Esophagus muscularis mucosa (tissue), 4 donors: ENCODE measurements around the gene LPCAT2.

Experiments used
- EP300 ChIP-seq: sonication (generic); formaldehyde crosslinking; IDR thresholded peaks from one replicate; pipeline ENCODE4 v1.6.1; 2017; ENCODE audit warnings: antibody characterized with exemption
- POLR2A ChIP-seq: fragments of 450-650 bp; IDR thresholded peaks from one replicate; pipeline ENCODE4 v1.6.1; 2017; ENCODE audit warnings: antibody characterized with exemption, moderate library complexity, mild to moderate bottlenecking, low read depth
- POLR2AphosphoS5 ChIP-seq, 2 donors: sonication (generic); formaldehyde crosslinking; IDR thresholded peaks; one replicate each; pipeline ENCODE4 v1.6.1; 2017; ENCODE audit warnings: antibody characterized with exemption in 2 of 2
- TF ChIP-seq, protein P1 (sequence below), 3 experiments: fragments of 200-600 bp in 2 of 3; fragments of 450-650 bp in 1 of 3; sonication (generic) in 2 of 3; IDR thresholded peaks; one replicate each; pipeline ENCODE4 v1.5.1; 2017 to 2019; ENCODE audit warnings: antibody characterized with exemption in 3 of 3, mild to moderate bottlenecking in 2 of 3, moderate library complexity in 1 of 3

DNA sequence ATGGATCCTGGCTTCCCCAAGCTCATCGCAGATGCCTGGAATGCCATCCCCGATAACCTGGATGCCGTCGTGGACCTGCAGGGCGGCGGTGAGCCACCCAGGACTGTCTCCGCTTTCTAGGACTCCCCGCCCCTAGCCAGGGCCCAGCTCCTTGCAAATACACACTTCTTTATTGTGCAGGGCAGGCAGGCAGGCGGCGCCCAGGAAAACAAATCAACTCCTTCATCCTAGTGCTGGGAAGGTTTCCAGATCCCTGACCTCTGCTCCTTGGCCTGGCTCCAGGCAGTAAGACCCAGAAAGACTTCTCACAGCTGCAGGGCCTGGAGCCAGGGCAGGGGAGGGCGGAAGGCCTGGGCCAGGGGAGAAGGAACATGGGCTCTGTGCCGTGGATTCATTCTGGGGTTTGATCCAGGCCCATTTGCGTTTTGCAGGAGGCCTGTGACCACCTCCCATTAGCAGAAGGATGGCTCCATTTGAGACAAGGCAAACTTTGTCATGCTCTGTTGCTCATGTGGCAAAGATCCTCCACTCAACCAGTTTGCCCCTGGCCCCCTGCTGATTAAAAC lies 6.0 kb upstream of the LPCAT2 start:
- TF ChIP-seq, protein P1, sequence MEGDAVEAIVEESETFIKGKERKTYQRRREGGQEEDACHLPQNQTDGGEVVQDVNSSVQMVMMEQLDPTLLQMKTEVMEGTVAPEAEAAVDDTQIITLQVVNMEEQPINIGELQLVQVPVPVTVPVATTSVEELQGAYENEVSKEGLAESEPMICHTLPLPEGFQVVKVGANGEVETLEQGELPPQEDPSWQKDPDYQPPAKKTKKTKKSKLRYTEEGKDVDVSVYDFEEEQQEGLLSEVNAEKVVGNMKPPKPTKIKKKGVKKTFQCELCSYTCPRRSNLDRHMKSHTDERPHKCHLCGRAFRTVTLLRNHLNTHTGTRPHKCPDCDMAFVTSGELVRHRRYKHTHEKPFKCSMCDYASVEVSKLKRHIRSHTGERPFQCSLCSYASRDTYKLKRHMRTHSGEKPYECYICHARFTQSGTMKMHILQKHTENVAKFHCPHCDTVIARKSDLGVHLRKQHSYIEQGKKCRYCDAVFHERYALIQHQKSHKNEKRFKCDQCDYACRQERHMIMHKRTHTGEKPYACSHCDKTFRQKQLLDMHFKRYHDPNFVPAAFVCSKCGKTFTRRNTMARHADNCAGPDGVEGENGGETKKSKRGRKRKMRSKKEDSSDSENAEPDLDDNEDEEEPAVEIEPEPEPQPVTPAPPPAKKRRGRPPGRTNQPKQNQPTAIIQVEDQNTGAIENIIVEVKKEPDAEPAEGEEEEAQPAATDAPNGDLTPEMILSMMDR (IDR thresholded peaks at IDR 0.05) = no peak
- no peak for TF ChIP-seq POLR2A
- TF ChIP-seq POLR2AphosphoS5 (IDR thresholded peaks at IDR 0.05) = peak; percentile 67 to 69
- TF ChIP-seq EP300 = no peak
